ENCODE data around the gene UNKL. TPM values are rescaled to one million over a fixed set of nuclear protein-coding genes. Genes with fewer than 3 reads are reported as not detected.

UNKL gene
- total RNA-seq, 1 donor from 2014 or later: 13.6 TPM

DNA sequence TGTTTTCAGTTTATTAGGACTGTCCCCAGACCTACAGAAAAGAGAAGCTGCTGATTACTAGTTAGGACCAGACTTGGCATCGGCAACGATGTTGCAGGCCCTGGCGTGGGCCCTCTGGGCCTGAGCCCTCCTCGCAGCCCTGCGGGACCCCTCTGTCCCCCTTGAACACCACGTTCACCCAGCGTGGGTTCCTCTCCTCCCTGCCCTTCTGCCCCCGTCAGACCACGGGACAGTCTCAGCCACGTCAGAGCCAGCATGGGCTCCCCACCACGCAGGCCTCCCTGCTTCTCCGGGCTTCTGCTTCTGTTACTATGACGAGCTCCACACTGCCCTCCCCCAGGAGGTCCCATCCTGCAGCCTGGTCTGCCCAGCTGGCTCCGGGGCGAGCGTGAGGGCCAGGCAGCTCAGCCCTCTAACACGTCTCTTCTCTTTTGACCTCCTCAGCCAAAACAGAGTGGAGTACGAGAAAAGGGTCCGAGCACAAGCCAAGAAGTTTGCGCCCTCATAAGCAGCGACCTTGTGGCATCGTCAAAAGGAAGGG, 90.1 kb downstream of the UNKL start:
- ATAC-seq (ENCODE audit: poor library complexity): no peak
- no peak for DNase-seq
- intact Hi-C loops (cut with DNase I): no loop called here

DNA sequence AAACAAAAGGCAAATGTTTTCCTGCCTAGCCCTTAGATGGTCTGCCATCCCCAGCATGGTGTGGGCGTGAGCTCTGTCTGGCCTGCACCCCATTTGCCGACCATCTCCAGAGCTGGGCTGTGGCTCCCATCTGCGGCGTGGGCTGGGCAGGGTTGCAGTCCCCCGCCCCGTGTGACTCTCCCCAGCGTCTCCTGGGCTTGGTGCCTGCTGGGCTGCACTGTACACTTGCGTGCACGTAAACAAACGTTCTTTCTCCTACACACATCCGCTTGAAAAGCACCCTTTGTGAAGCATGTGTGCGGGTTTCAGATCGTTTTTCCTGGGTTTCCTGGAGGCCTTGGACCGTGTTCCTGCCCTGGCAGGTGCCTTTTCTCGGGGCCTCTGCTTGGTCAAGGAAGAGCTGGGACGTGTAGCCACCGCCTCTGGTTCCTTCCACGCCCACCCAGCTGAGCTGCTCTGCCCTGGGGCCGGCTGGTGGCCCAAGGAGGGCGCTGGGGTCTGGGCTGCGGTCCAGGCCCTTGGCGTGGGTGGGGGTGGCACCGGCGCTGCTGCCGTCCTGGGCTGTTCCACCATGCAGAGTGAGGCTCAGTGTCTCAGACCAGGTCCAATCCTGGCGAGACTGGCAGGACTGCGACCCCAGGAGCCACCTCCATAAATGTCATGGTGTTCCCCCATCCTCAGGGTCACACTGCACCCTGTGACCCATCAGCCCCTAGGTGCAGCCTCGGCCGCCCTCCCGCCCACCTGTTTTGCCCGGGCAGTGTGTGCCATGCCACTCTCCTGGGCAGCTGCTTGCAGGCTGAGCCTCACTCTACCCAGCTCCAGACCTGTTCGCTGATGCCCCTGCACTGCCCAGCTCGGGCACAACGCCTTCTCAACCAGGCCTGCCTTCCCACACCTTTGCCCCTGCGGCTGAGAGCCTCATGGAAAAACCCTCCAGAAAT, 90.9 kb downstream of the UNKL start:
- ATAC-seq (ENCODE audit: poor library complexity): no peak
- no peak for DNase-seq
- intact Hi-C loops (cut with DNase I): no loop called here

DNA sequence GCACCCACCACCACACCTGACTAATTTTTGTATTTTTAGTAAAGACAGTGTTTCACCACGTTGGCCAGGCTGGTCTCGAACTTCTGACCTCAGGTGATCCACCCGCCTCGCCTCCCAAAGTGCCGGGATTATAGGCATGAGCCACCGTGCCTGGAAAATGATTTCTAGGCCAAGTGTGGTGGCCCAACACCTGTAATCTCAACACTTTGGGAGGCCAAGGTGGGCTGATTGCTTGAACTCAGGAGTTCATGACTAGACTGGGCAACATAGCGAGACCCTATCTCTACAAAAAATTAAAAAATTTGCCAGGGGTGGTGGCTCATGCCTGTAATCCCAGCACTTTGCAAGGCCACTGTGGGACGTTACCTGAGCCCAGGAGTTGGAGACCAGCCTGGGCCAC, 92.1 kb downstream of the UNKL start:
- intact Hi-C loops (cut with DNase I): no loop called here

DNA sequence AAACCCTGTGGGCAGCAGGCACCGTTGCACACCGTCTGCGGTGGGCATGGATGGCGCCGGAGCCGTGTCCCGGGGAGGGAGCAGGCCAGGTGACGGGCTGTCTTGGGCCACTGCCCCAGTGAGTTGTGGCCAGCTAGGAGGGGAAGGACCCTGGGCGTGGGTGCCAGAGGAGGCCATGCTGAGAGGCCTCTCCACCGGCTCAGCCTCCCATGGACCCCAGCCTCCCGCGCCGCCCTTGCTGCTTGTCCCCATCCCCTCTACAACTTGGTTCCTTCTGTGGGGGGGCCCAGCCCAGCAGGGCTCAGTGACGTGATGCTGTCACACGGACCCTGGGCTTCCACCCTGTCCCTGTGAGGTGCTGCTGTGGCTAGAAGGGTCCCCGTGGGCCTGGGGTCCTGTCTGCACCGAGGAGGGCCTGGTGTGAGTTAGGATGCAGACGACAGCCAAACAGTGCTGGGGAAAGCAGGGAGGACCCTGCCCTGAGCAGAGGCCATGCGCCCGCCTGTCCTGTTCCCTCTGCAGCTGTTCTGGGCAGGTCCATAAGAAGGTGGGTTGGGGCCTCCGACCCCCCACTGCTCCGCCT, 93.8 kb downstream of the UNKL start:
- DNase-seq (no peak), ATAC-seq (ENCODE audit: poor library complexity) (no peak)
- intact Hi-C loops (cut with DNase I): no loop called here

More for the DNA sequence above, 92.1 kb downstream of the UNKL start:
- ATAC-seq (ENCODE audit: poor library complexity) (no peak), DNase-seq (no peak)

GRCh38 chr16:1320097-1320496, 94.4 kb downstream of the UNKL start:
- ATAC-seq (ENCODE audit: poor library complexity): no peak
- no peak for DNase-seq
- intact Hi-C loops (cut with DNase I): no loop called here

DNA sequence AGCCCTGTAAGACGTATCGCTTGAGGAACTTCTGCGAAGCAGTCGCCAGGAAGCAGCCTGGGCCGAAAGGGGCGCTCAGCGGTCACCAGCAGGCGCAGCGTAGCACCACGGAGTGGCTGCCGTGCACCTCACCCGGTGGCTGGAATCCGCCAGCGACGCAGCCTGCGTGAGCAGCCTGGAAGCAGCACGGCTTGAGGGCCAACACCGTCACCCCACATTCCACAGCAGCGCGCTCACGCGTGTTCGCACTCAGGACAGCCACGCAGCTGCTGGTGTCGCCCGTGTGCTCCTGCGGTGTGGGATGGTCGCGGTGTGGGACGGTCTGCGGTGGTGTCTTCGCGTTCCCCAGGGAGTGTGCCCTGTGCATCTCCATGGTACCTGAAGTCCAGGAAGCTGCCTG, 95.5 kb downstream of the UNKL start:
- DNase-seq: no peak
- intact Hi-C loops (cut with DNase I): no loop called here
- no peak for ATAC-seq (ENCODE audit: poor library complexity)

- DNase-seq: no peak
- ATAC-seq (ENCODE audit: poor library complexity): no peak
- intact Hi-C loops (cut with DNase I): no loop called here
These were observed 96.3 kb downstream of the UNKL start for GRCh38 chr16:1318268-1318545.

GRCh38 chr16:1317479-1318267, 96.8 kb downstream of the UNKL start:
- intact Hi-C loops (cut with DNase I): no loop called here
- no peak for ATAC-seq (ENCODE audit: poor library complexity)
- no peak for DNase-seq

- ATAC-seq (ENCODE audit: poor library complexity): no peak
- DNase-seq: no peak
- intact Hi-C loops (cut with DNase I): no loop called here
These were observed 98.5 kb downstream of the UNKL start for GRCh38 chr16:1316033-1316405.

- no peak for ATAC-seq (ENCODE audit: poor library complexity)
- intact Hi-C loops (cut with DNase I): no loop called here
- no peak for DNase-seq
These were observed 99.1 kb downstream of the UNKL start for GRCh38 chr16:1315081-1316032.

GRCh38 chr16:1314399-1315068, 100.0 kb downstream of the UNKL start:
- ATAC-seq (ENCODE audit: poor library complexity): no peak
- intact Hi-C loops (cut with DNase I): no loop called here
- no peak for DNase-seq

- ATAC-seq (ENCODE audit: poor library complexity) (no peak), DNase-seq (no peak)
- intact Hi-C loops (cut with DNase I): no loop called here
These were observed 100.7 kb downstream of the UNKL start for GRCh38 chr16:1313721-1314369.

Other genes starting within 250 kb of the UNKL start
- 0.19 TPM for gene TPSG1, start 189.4 kb downstream of the UNKL start, total RNA-seq
- 10.1 TPM for gene TPSB2, start 184.5 kb downstream of the UNKL start, total RNA-seq
- gene TPSAB1, start 174.0 kb downstream of the UNKL start, total RNA-seq: 7.1 TPM
- gene TPSD1, start 158.6 kb downstream of the UNKL start, total RNA-seq: 0.51 TPM
- gene UBE2I, start 105.1 kb downstream of the UNKL start, total RNA-seq: 77.2 TPM
- gene BAIAP3, start 81.1 kb downstream of the UNKL start, total RNA-seq: 3.7 TPM
- gene TSR3, start 62.8 kb downstream of the UNKL start, total RNA-seq: 52.6 TPM
- gene GNPTG, start 62.8 kb downstream of the UNKL start, total RNA-seq: 30.3 TPM
- 14.7 TPM for gene UQCC4, start 6.0 kb upstream of the UNKL start, total RNA-seq
- gene PERCC1, start 16.4 kb upstream of the UNKL start, total RNA-seq: 0.32 TPM
- 0.81 TPM for gene CCDC154, start 29.9 kb upstream of the UNKL start, total RNA-seq
- gene CLCN7, start 60.3 kb upstream of the UNKL start, total RNA-seq: 45.0 TPM
- gene PTX4, start 74.2 kb upstream of the UNKL start, total RNA-seq: 0.16 TPM
- 18.8 TPM for gene TELO2, start 78.7 kb upstream of the UNKL start, total RNA-seq
- 28.9 TPM for gene TMEM204, start 119.0 kb upstream of the UNKL start, total RNA-seq
- 8.4 TPM for gene IFT140, start 197.4 kb upstream of the UNKL start, total RNA-seq
- gene CRAMP1, start 197.7 kb upstream of the UNKL start, total RNA-seq: 10.0 TPM

Data from Right ventricle myocardium superior (tissue), 1 donor.